Subcutaneous adipose tissue (tissue), 4 donors: ENCODE measurements around the gene GLT8D1. TPM values are rescaled to one million over a fixed set of nuclear protein-coding genes. Genes with fewer than 3 reads are reported as not detected.

ENCODE experiments used
- CTCF ChIP-seq: fragments of 450-650 bp; IDR thresholded peaks from one replicate; pipeline ENCODE4 v1.5.1; 2016; ENCODE audit warnings: low read depth, mild to moderate bottlenecking, control low read depth, antibody characterized with exemption, moderate library complexity
- total RNA-seq, 4 donors: library from RNA; depleted of rRNA; stranded (reverse); fragments of >200 nt; gene quantifications; one replicate each; pipeline ENCODE4 v1.1.0, GENCODE V29; 2016

Gene GLT8D1
- total RNA-seq, 4 donors from 2014 or later = 35.2 to 53.9 (median 46.2) TPM

- TF ChIP-seq CTCF = no peak
Measured at GRCh38 chr3:52679199-52679538, 26.4 kb downstream of the GLT8D1 start.

GRCh38 chr3:52678265-52679198, 27.1 kb downstream of the GLT8D1 start:
- no peak for TF ChIP-seq CTCF

- no peak for TF ChIP-seq CTCF
Measured at GRCh38 chr3:52671676-52672075, 33.9 kb downstream of the GLT8D1 start.

- no peak for TF ChIP-seq CTCF
Measured at GRCh38 chr3:52670621-52671521, 34.7 kb downstream of the GLT8D1 start.

- no peak for TF ChIP-seq CTCF
Measured at GRCh38 chr3:52663098-52663497, 42.5 kb downstream of the GLT8D1 start.

GRCh38 chr3:52660046-52660445, 45.5 kb downstream of the GLT8D1 start:
- TF ChIP-seq CTCF = no peak

GRCh38 chr3:52655895-52656294, 49.7 kb downstream of the GLT8D1 start:
- no peak for TF ChIP-seq CTCF
